Superior temporal gyrus (tissue), 1 donor: Measurements from ENCODE around the gene GRID1.

Source experiments
- DNase-seq: peaks from one replicate; pipeline ENCODE4 v3.0.0-alpha.2; 2016; ENCODE audit errors: extremely low spot score

The GRID1 gene

GRCh38 chr10:86139066-86139657 lies 227.4 kb downstream of the GRID1 start:
- peak; percentile 80 for DNase-seq

- DNase-seq: no peak
Observed at GRCh38 chr10:86138551-86139065, 228.0 kb downstream of the GRID1 start.

GRCh38 chr10:86137561-86137960 lies 229.0 kb downstream of the GRID1 start:
- DNase-seq: no peak

- no peak for DNase-seq
Observed at GRCh38 chr10:86136934-86137333, 229.7 kb downstream of the GRID1 start.

- no peak for DNase-seq
Observed at GRCh38 chr10:86135191-86135590, 231.4 kb downstream of the GRID1 start.

GRCh38 chr10:86130737-86131475 lies 235.7 kb downstream of the GRID1 start:
- no peak for DNase-seq

- no peak for DNase-seq
Observed at GRCh38 chr10:86130041-86130440, 236.6 kb downstream of the GRID1 start.

- DNase-seq: no peak
Observed at GRCh38 chr10:86128360-86128759, 238.2 kb downstream of the GRID1 start.

GRCh38 chr10:86127274-86127819 lies 239.2 kb downstream of the GRID1 start:
- no peak for DNase-seq

GRCh38 chr10:86124734-86125133 lies 241.9 kb downstream of the GRID1 start:
- no peak for DNase-seq

GRCh38 chr10:86123715-86124114 lies 242.9 kb downstream of the GRID1 start:
- no peak for DNase-seq

- no peak for DNase-seq
Observed at GRCh38 chr10:86123304-86123703, 243.3 kb downstream of the GRID1 start.

GRCh38 chr10:86122646-86123045 lies 243.9 kb downstream of the GRID1 start:
- DNase-seq: no peak

- no peak for DNase-seq
Observed at GRCh38 chr10:86121200-86121599, 245.4 kb downstream of the GRID1 start.

GRCh38 chr10:86117051-86117450 lies 249.5 kb downstream of the GRID1 start:
- DNase-seq: no peak

GRCh38 chr10:86113983-86114382 lies 252.6 kb downstream of the GRID1 start:
- DNase-seq: no peak

GRCh38 chr10:86113501-86113900 lies 253.1 kb downstream of the GRID1 start:
- no peak for DNase-seq

- no peak for DNase-seq
Observed at GRCh38 chr10:86113044-86113443, 253.6 kb downstream of the GRID1 start.

- peak; percentile 52 for DNase-seq
Observed at GRCh38 chr10:86111902-86112545, 254.6 kb downstream of the GRID1 start.

- DNase-seq: no peak
Observed at GRCh38 chr10:86110156-86110786, 256.3 kb downstream of the GRID1 start.

GRCh38 chr10:86109421-86109820 lies 257.2 kb downstream of the GRID1 start:
- no peak for DNase-seq

- no peak for DNase-seq
Observed at GRCh38 chr10:86108696-86109095, 257.9 kb downstream of the GRID1 start.
